IMR-90 (cell line): ENCODE measurements around the gene CCDC9. TPM values are rescaled to one million over a fixed set of nuclear protein-coding genes. Genes with fewer than 3 reads are reported as not detected.

Experiments
- ATAC-seq: fragments of 200-7000 bp; cut with Tn5 transposase; 2 replicates; pipeline ENCODE4 v1.9.1; 2020; ENCODE audit warnings: low read depth, mild to moderate bottlenecking, moderate library complexity
- BruUV-seq: library from RNA; stranded (reverse); fragments of 400-500 nt; replicated peaks from 2 replicates; lab custom pipeline; 2021; lab: Mats Ljungman, UMichigan
- CTCF ChIA-PET: fragments of 300-600 bp; formaldehyde crosslinking; extraction: SDS; loops from one replicate; lab custom pipeline; 2021; ENCODE audit warnings: antibody characterized with exemption; lab: Yijun Ruan, JAX
- POLR2A ChIA-PET: fragments of 300-600 bp; sonication (Branson Sonifier 250); formaldehyde crosslinking; loops from one replicate; lab custom pipeline; 2022; ENCODE audit warnings: antibody characterized with exemption; ENCODE audit not compliant: unreplicated experiment; lab: Charles Lee
- DNase-seq: peaks from one replicate; pipeline ENCODE4 v3.0.0; 2013
- H2AFZ ChIP-seq: replicated peaks from 2 replicates; pipeline ENCODE3; 2013; ENCODE audit warnings: low read length, mild to moderate bottlenecking; ENCODE audit not compliant: poor library complexity
- H2AK5ac ChIP-seq: 2 replicates; pipeline ENCODE4 v1.6.1; 2013; ENCODE audit warnings: low read depth, low read length, inconsistent platforms
- H2AK9ac ChIP-seq: replicated peaks from 2 replicates; pipeline ENCODE3; 2013; ENCODE audit warnings: mild to moderate bottlenecking, low read depth, low read length, moderate library complexity; ENCODE audit not compliant: poor library complexity
- H2BK120ac ChIP-seq: 2 replicates; pipeline ENCODE4 v1.6.1; 2013; ENCODE audit warnings: low read depth, low read length, inconsistent platforms
- H2BK15ac ChIP-seq: 3 replicates; pipeline ENCODE4 v1.6.1; 2013; ENCODE audit warnings: low read depth, low read length, inconsistent platforms
- H2BK20ac ChIP-seq: 2 replicates; pipeline ENCODE4 v1.6.1; 2013; ENCODE audit warnings: low read depth, mild to moderate bottlenecking, inconsistent platforms, low read length, moderate library complexity
- H2BK5ac ChIP-seq: 2 replicates; pipeline ENCODE4 v1.6.1; 2013; ENCODE audit warnings: mild to moderate bottlenecking, low read depth, low read length, inconsistent platforms; ENCODE audit not compliant: poor library complexity, severe bottlenecking
- H3K14ac ChIP-seq: replicated peaks from 2 replicates; pipeline ENCODE4 v1.6.1; 2013; ENCODE audit warnings: low read depth, low read length, inconsistent platforms
- H3K18ac ChIP-seq: 2 replicates; pipeline ENCODE4 v1.6.1; 2013; ENCODE audit warnings: low read depth, low read length, control low read depth
- H3K23ac ChIP-seq: 2 replicates; pipeline ENCODE4 v1.6.1; 2013; ENCODE audit warnings: low read depth, low read length, inconsistent platforms
- H3K27ac ChIP-seq: 2 replicates; pipeline ENCODE4 v1.5.1; 2013; ENCODE audit warnings: mild to moderate bottlenecking, control low read depth, low read length; ENCODE audit not compliant: insufficient read depth
- H3K27me3 ChIP-seq: 2 replicates; pipeline ENCODE4 v1.6.1; 2013; ENCODE audit warnings: low read length; ENCODE audit not compliant: control insufficient read depth, insufficient read depth
- H3K36me3 ChIP-seq: 2 replicates; pipeline ENCODE4 v1.6.1; 2013; ENCODE audit warnings: low read length, mixed read lengths; ENCODE audit not compliant: control insufficient read depth, insufficient read depth
- H3K4ac ChIP-seq: 2 replicates; pipeline ENCODE4 v1.6.1; 2013; ENCODE audit warnings: low read depth, low read length, inconsistent platforms
- H3K4me1 ChIP-seq: 2 replicates; pipeline ENCODE4 v1.6.1; 2013; ENCODE audit warnings: low read length, mixed read lengths; ENCODE audit not compliant: control insufficient read depth, insufficient read depth
- H3K4me2 ChIP-seq: 2 replicates; pipeline ENCODE4 v1.6.1; 2013; ENCODE audit warnings: low read depth, mild to moderate bottlenecking, control low read depth, low read length, moderate library complexity
- H3K4me3 ChIP-seq: 2 replicates; pipeline ENCODE4 v1.5.1; 2013; ENCODE audit warnings: low read depth, mild to moderate bottlenecking, control low read depth, low read length, moderate library complexity; ENCODE audit not compliant: insufficient read depth
- H3K56ac ChIP-seq: 2 replicates; pipeline ENCODE4 v1.6.1; 2013; ENCODE audit warnings: low read length, inconsistent platforms; ENCODE audit not compliant: insufficient read depth; ENCODE audit errors: extremely low read depth
- H3K79me1 ChIP-seq, 2 experiments: 2 replicates each; pipeline ENCODE4 v1.6.1; 2013; ENCODE audit warnings: low read length in 2 of 2, inconsistent platforms in 1 of 2, low read depth in 1 of 2
- H3K9ac ChIP-seq: 2 replicates; pipeline ENCODE4 v1.6.1; 2013; ENCODE audit warnings: low read depth, low read length, control low read depth
- H3K9me1 ChIP-seq: 2 replicates; pipeline ENCODE4 v1.6.1; 2013; ENCODE audit warnings: low read length, inconsistent platforms; ENCODE audit not compliant: insufficient read depth
- H3K9me3 ChIP-seq: 2 replicates; pipeline ENCODE4 v1.6.1; 2013; ENCODE audit warnings: low read length; ENCODE audit not compliant: control insufficient read depth, insufficient read depth
- H4K20me1 ChIP-seq: 2 replicates; pipeline ENCODE4 v1.6.1; 2013; ENCODE audit warnings: low read length, inconsistent platforms; ENCODE audit not compliant: insufficient read depth
- H4K5ac ChIP-seq: 2 replicates; pipeline ENCODE4 v1.6.1; 2013; ENCODE audit warnings: mild to moderate bottlenecking, low read depth, low read length, control low read depth
- H4K8ac ChIP-seq, 2 experiments: 2 replicates each; pipeline ENCODE4 v1.6.1; 2013; ENCODE audit warnings: low read depth in 2 of 2, low read length in 2 of 2, control low read depth in 1 of 2, inconsistent platforms in 1 of 2
- H4K91ac ChIP-seq: 2 replicates; pipeline ENCODE4 v1.6.1; 2013; ENCODE audit warnings: low read depth, low read length, inconsistent platforms; ENCODE audit not compliant: insufficient read depth
- CEBPB ChIP-seq: IDR thresholded peaks from 2 replicates; pipeline ENCODE4 v1.6.1; 2012; ENCODE audit warnings: low read depth, low read length, improper control_type of control experiment
- CTCF ChIP-seq: conservative IDR thresholded peaks from 2 replicates; pipeline ENCODE4 v1.5.1; 2012; ENCODE audit warnings: mild to moderate bottlenecking, low read depth, low read length, improper control_type of control experiment
- MAFK ChIP-seq: IDR thresholded peaks from 2 replicates; pipeline ENCODE4 v1.6.1; 2012; ENCODE audit warnings: low read depth, low read length, improper control_type of control experiment
- MAZ ChIP-seq: IDR thresholded peaks from 2 replicates; pipeline ENCODE4 v1.6.1; 2012; ENCODE audit warnings: low read depth, mild to moderate bottlenecking, low read length, improper control_type of control experiment, moderate library complexity, borderline replicate concordance
- POLR2A ChIP-seq: IDR thresholded peaks from 2 replicates; pipeline ENCODE4 v1.6.1; 2012; ENCODE audit warnings: mild to moderate bottlenecking, low read depth, low read length
- RCOR1 ChIP-seq: IDR thresholded peaks from 2 replicates; pipeline ENCODE4 v1.6.1; 2012; ENCODE audit warnings: mild to moderate bottlenecking, low read length, improper control_type of control experiment; ENCODE audit not compliant: insufficient replicate concordance
- USF2 ChIP-seq: fragments of 150-350 bp; IDR thresholded peaks from 2 replicates; pipeline ENCODE4 v1.6.1; 2017; ENCODE audit warnings: mild to moderate bottlenecking, antibody characterized with exemption, low read length, low read depth
- WGBS, 2 experiments: methylation state at CpG; one replicate each; pipeline versions ENCODE4 v1.1.5 to v1.1.7; 2013; ENCODE audit warnings: missing lambda C conversion rate in 2 of 2; ENCODE audit not compliant: insufficient read length in 1 of 2; ENCODE audit errors: extremely low coverage in 2 of 2; 5-methylcytosine and 5-hydroxymethylcytosine counted together
- dilution Hi-C: fragments of 300-500 bp; cut with HindIII; formaldehyde crosslinking; loops from one replicate; pipeline ENCODE4 v1.14.3; 2018; ENCODE audit warnings: low sequenced_read_pairs; ENCODE audit not compliant: unreplicated experiment
- in situ Hi-C: fragments of 300-500 bp; cut with MboI; formaldehyde crosslinking; loops from 3 replicates; pipeline ENCODE4 v1.14.3; 2019; ENCODE audit warnings: low sequenced_read_pairs, inconsistent platforms, mixed read lengths
- intact Hi-C: fragments of 100-400 bp; cut with micrococcal nuclease; formaldehyde crosslinking; loops from 2 replicates; pipeline ENCODE4 v1.10.0; 2022
- polyA plus RNA-seq, 3 experiments: library from polyadenylated mRNA; depleted of rRNA; stranded (reverse); fragments of >200 nt; gene quantifications; 2 replicates each; pipeline ENCODE4 v1.2.3, GENCODE V29; 2012; ENCODE audit warnings: low replicate concordance in 1 of 3
- total RNA-seq: library from RNA; depleted of rRNA; stranded (reverse); fragments of >200 nt; gene quantifications from 2 replicates; pipeline ENCODE4 v1.2.3, GENCODE V29; 2012

CCDC9 gene
- total and polyA plus RNA-seq, 2 of the 4 experiments (the other 2 are of a cell fraction) = 2.9 to 8.6 TPM

GRCh38 chr19:47228168-47228936 is 28.0 kb upstream of the CCDC9 start:
- ChIA-PET CTCF (no interaction called here), POLR2A (no interaction called here)
- peak overlapping the region; percentile 95 for H2AK9ac ChIP-seq
- no peak overlapping the region; the same call in 1 of the 2 replicates for H3K56ac ChIP-seq
- WGBS, 2 experiments = 12% methylated on average over 18 of the region's 50 CpGs; no CpG with 5 or more reads in 1 of the 2 experiments
- H3K18ac ChIP-seq = peak overlapping the region; percentile 3
- peak overlapping the region; percentile 96 for H3K4me3 ChIP-seq
- H3K79me1 ChIP-seq = peaks cover 10 to 65% of the 10 kb centered on the region in 2 experiments
- dilution Hi-C loops (no loop called here), in situ Hi-C loops (no loop called here), intact Hi-C loops (no loop called here)
- H3K27me3 ChIP-seq = no peaks in the 10 kb centered on the region
- peaks cover 21% of the 10 kb centered on the region for H3K9me1 ChIP-seq
- ATAC-seq (peak; percentile 1; the same call in 1 of the 2 replicates), DNase-seq (peak; percentile 17)
- peak overlapping the region; percentile 98 for H3K4me2 ChIP-seq
- H2BK5ac ChIP-seq = peak overlapping the region; percentile 90
- H4K20me1 ChIP-seq = peaks cover 38% of the 10 kb centered on the region
- peak overlapping the region; percentile 96 for H3K23ac ChIP-seq
- H3K9me3 ChIP-seq = no peaks in the 10 kb centered on the region
- peak overlapping the region; percentile 53 for H4K91ac ChIP-seq
- H2BK20ac ChIP-seq = peak overlapping the region; percentile 46; the same call in 1 of the 2 replicates
- H4K5ac ChIP-seq = 0 out of 2 replicates have a peak overlapping the region, but pooled peaks have one; percentile 0
- peaks cover 29% of the 10 kb centered on the region for H3K4me1 ChIP-seq
- H4K8ac ChIP-seq = peak overlapping the region in 1 of 2 experiments; percentile 60; a peak in 2 of 4 replicates
- H3K14ac ChIP-seq = peak overlapping the region; percentile 92
- H3K4ac ChIP-seq = peak overlapping the region; percentile 72
- BruUV-seq = no TSS peak
- peak overlapping the region; percentile 73 for H2AFZ ChIP-seq
- peak overlapping the region; percentile 22; the same call in 2 of the 3 replicates for H2BK15ac ChIP-seq
- H3K36me3 ChIP-seq = peaks cover 4% of the 10 kb centered on the region; the same call in 1 of the 2 replicates
- H3K27ac ChIP-seq = peak overlapping the region; percentile 97
- H2AK5ac ChIP-seq = peak overlapping the region; percentile 99
- H3K9ac ChIP-seq = peak overlapping the region; percentile 97
- TF ChIP-seq RCOR1 (no peak), MAZ (no peak), MAFK (no peak), POLR2A (no peak), USF2 (no peak), CTCF (no peak), CEBPB (no peak)
- H2BK120ac ChIP-seq = peak overlapping the region; percentile 76
